Endometrial microvascular endothelial cells (primary cell): ENCODE results near the gene THADA. TPM values are rescaled to one million over a fixed set of nuclear protein-coding genes. Genes with fewer than 3 reads are reported as not detected.
"Not testable (repeated sequence)": the region's sequence is repeated elsewhere in the genome, so short reads cannot be mapped to it uniquely, and the experiment has no call there.

ENCODE experiments used
- in situ Hi-C: cut with HindIII; loops from 2 replicates; pipeline ENCODE4 v1.10.0; 2017; ENCODE audit warnings: low sequenced_read_pairs, low pct_unique_long_range_greater_than_20kb; ENCODE audit errors: inconsistent ontology term
- total RNA-seq: library from RNA; depleted of rRNA; stranded (reverse); fragments of >200 nt; gene quantifications from one replicate; pipeline ENCODE4 v1.2.3, GENCODE V29; 2015; ENCODE audit errors: inconsistent ontology term

The THADA gene
- total RNA-seq, 1 donor from 2014 or later = 24.1 TPM

GRCh38 chr2:43288417-43289305 is 307.2 kb downstream of the THADA start:
- in situ Hi-C loops = no loop called here

GRCh38 chr2:43285987-43286386 is 309.9 kb downstream of the THADA start:
- in situ Hi-C loops = no loop called here

GRCh38 chr2:43284967-43285366 is 310.9 kb downstream of the THADA start:
- in situ Hi-C loops = no loop called here

GRCh38 chr2:43284347-43284746 is 311.5 kb downstream of the THADA start:
- in situ Hi-C loops = not testable (repeated sequence)

- in situ Hi-C loops = no loop called here
Measured at GRCh38 chr2:43280994-43281393, 314.8 kb downstream of the THADA start.

GRCh38 chr2:43279317-43279840 is 316.5 kb downstream of the THADA start:
- in situ Hi-C loops = no loop called here

GRCh38 chr2:43278564-43279220 is 317.1 kb downstream of the THADA start:
- in situ Hi-C loops = no loop called here

- in situ Hi-C loops = no loop called here
Measured at GRCh38 chr2:43276962-43277391, 318.9 kb downstream of the THADA start.

- in situ Hi-C loops = no loop called here
Measured at GRCh38 chr2:43276266-43276941, 319.4 kb downstream of the THADA start.

GRCh38 chr2:43274721-43275120 is 321.1 kb downstream of the THADA start:
- in situ Hi-C loops = no loop called here

- in situ Hi-C loops = no loop called here
Measured at GRCh38 chr2:43274055-43274454, 321.8 kb downstream of the THADA start.

GRCh38 chr2:43273529-43273928 is 322.3 kb downstream of the THADA start:
- in situ Hi-C loops = no loop called here

- in situ Hi-C loops = no loop called here
Measured at GRCh38 chr2:43270930-43271615, 324.8 kb downstream of the THADA start.

- in situ Hi-C loops = no loop called here
Measured at GRCh38 chr2:43270461-43270860, 325.4 kb downstream of the THADA start.

GRCh38 chr2:43269706-43270105 is 326.1 kb downstream of the THADA start:
- in situ Hi-C loops = no loop called here

- in situ Hi-C loops = no loop called here
Measured at GRCh38 chr2:43269074-43269572, 326.7 kb downstream of the THADA start.

- in situ Hi-C loops = no loop called here
Measured at GRCh38 chr2:43268066-43268953, 327.5 kb downstream of the THADA start.

GRCh38 chr2:43267381-43267780 is 328.5 kb downstream of the THADA start:
- in situ Hi-C loops = no loop called here
